ENCODE data around the gene SQSTM1. TPM values are rescaled to one million over a fixed set of nuclear protein-coding genes. Genes with fewer than 3 reads are reported as not detected.

The SQSTM1 gene
- total and polyA plus RNA-seq, 9 of the 15 experiments (the other 6 are each of a cell fraction or from before 2014, with no cell fraction given): 5.6 to 148 (median 64.0) TPM

DNA sequence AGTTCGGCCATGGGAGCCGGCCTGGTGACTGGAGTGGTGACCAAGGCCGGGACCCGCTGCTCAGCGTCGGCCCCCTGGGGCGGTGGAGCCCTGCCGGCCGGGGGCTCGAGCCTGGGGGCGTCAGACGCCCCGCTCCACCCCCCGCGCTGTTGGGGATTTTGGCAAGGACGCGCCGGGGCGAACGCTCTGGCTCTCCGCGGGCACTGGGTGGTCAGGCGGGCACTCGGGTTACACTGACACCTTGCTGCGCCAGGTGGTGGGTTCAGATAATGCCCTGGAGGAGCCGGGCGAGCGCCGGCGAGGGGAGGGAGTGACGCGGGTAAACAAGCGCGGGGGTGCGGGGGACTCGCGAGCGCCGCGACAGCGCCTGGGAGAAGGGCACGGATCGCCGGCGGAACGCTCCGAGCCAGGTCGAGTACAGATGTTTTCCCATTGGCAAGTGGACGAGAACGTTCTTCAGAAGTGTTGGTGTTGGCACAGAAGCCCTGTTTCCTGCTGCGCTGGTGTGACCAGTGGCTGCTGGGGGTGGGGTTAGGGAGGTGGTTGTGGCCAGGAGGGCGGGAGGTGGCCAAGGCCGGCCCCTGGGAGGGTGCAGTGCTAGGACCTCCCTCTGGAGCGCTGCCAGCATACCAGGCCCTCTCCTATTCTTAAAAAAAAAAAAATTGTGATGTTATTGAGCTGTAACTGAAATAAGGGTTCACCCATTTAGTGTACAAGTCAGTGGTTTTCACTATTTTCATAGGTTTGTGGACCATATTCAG lies 773 bp downstream of the SQSTM1 start (continued):
- TF ChIP-seq, protein P1, sequence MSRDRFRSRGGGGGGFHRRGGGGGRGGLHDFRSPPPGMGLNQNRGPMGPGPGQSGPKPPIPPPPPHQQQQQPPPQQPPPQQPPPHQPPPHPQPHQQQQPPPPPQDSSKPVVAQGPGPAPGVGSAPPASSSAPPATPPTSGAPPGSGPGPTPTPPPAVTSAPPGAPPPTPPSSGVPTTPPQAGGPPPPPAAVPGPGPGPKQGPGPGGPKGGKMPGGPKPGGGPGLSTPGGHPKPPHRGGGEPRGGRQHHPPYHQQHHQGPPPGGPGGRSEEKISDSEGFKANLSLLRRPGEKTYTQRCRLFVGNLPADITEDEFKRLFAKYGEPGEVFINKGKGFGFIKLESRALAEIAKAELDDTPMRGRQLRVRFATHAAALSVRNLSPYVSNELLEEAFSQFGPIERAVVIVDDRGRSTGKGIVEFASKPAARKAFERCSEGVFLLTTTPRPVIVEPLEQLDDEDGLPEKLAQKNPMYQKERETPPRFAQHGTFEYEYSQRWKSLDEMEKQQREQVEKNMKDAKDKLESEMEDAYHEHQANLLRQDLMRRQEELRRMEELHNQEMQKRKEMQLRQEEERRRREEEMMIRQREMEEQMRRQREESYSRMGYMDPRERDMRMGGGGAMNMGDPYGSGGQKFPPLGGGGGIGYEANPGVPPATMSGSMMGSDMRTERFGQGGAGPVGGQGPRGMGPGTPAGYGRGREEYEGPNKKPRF (IDR thresholded peaks at IDR 0.05; ENCODE audit: low read depth, low read length): no peak
- TF ChIP-seq SRSF7 (optimal IDR thresholded peaks at IDR 0.05; ENCODE audit: low read depth, low read length) (no peak), SP1 (CRISPR knock-in tag; IDR thresholded peaks at IDR 0.05) (peak; percentile 71), ZFP36 (IDR thresholded peaks at IDR 0.05; ENCODE audit: low read depth, low read length, partially characterized antibody) (no peak), ZNF583 (CRISPR knock-in tag; IDR thresholded peaks at IDR 0.05) (no peak), ZNF263 (CRISPR knock-in tag; IDR thresholded peaks at IDR 0.05; ENCODE audit: borderline replicate concordance) (no peak; the same call in 1 of the 2 replicates), EWSR1 (IDR thresholded peaks at IDR 0.05; ENCODE audit: borderline replicate concordance, low read depth, partially characterized antibody) (no peak), ZNF3 (CRISPR knock-in tag; IDR thresholded peaks at IDR 0.05) (no peak)
- TF ChIP-seq, protein P2, sequence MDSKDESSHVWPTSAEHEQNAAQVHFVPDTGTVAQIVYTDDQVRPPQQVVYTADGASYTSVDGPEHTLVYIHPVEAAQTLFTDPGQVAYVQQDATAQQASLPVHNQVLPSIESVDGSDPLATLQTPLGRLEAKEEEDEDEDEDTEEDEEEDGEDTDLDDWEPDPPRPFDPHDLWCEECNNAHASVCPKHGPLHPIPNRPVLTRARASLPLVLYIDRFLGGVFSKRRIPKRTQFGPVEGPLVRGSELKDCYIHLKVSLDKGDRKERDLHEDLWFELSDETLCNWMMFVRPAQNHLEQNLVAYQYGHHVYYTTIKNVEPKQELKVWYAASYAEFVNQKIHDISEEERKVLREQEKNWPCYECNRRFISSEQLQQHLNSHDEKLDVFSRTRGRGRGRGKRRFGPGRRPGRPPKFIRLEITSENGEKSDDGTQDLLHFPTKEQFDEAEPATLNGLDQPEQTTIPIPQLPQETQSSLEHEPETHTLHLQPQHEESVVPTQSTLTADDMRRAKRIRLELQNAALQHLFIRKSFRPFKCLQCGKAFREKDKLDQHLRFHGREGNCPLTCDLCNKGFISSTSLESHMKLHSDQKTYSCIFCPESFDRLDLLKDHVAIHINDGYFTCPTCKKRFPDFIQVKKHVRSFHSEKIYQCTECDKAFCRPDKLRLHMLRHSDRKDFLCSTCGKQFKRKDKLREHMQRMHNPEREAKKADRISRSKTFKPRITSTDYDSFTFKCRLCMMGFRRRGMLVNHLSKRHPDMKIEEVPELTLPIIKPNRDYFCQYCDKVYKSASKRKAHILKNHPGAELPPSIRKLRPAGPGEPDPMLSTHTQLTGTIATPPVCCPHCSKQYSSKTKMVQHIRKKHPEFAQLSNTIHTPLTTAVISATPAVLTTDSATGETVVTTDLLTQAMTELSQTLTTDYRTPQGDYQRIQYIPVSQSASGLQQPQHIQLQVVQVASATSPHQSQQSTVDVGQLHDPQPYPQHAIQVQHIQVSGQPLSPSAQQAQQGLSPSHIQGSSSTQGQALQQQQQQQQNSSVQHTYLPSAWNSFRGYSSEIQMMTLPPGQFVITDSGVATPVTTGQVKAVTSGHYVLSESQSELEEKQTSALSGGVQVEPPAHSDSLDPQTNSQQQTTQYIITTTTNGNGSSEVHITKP (IDR thresholded peaks at IDR 0.05; ENCODE audit: partially characterized antibody): peak; percentile 54
- TF ChIP-seq, protein P3, sequence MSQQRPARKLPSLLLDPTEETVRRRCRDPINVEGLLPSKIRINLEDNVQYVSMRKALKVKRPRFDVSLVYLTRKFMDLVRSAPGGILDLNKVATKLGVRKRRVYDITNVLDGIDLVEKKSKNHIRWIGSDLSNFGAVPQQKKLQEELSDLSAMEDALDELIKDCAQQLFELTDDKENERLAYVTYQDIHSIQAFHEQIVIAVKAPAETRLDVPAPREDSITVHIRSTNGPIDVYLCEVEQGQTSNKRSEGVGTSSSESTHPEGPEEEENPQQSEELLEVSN (IDR thresholded peaks at IDR 0.05; ENCODE audit: borderline replicate concordance in 1 of 2, extremely low read depth in 1 of 2, insufficient read depth in 1 of 2, insufficient read length in 1 of 2, low read depth in 1 of 2, low read length in 1 of 2, poor library complexity in 1 of 2, severe bottlenecking in 1 of 2): no peak
- TF ChIP-seq, protein P4, sequence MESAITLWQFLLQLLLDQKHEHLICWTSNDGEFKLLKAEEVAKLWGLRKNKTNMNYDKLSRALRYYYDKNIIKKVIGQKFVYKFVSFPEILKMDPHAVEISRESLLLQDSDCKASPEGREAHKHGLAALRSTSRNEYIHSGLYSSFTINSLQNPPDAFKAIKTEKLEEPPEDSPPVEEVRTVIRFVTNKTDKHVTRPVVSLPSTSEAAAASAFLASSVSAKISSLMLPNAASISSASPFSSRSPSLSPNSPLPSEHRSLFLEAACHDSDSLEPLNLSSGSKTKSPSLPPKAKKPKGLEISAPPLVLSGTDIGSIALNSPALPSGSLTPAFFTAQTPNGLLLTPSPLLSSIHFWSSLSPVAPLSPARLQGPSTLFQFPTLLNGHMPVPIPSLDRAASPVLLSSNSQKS (CRISPR knock-in tag; IDR thresholded peaks at IDR 0.05): no peak
- TF ChIP-seq, protein P5, sequence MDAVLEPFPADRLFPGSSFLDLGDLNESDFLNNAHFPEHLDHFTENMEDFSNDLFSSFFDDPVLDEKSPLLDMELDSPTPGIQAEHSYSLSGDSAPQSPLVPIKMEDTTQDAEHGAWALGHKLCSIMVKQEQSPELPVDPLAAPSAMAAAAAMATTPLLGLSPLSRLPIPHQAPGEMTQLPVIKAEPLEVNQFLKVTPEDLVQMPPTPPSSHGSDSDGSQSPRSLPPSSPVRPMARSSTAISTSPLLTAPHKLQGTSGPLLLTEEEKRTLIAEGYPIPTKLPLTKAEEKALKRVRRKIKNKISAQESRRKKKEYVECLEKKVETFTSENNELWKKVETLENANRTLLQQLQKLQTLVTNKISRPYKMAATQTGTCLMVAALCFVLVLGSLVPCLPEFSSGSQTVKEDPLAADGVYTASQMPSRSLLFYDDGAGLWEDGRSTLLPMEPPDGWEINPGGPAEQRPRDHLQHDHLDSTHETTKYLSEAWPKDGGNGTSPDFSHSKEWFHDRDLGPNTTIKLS (IDR thresholded peaks at IDR 0.05; ENCODE audit: borderline replicate concordance, low read depth): no peak
- TF ChIP-seq, protein P6, sequence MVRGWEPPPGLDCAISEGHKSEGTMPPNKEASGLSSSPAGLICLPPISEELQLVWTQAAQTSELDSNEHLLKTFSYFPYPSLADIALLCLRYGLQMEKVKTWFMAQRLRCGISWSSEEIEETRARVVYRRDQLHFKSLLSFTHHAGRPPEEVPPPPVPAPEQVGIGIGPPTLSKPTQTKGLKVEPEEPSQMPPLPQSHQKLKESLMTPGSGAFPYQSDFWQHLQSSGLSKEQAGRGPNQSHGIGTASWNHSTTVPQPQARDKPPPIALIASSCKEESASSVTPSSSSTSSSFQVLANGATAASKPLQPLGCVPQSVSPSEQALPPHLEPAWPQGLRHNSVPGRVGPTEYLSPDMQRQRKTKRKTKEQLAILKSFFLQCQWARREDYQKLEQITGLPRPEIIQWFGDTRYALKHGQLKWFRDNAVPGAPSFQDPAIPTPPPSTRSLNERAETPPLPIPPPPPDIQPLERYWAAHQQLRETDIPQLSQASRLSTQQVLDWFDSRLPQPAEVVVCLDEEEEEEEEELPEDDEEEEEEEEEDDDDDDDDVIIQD (CRISPR knock-in tag; IDR thresholded peaks at IDR 0.05): no peak

All from K562 (cell line).